BLaER1 (cell line): ENCODE data around the gene REEP2.

Experiments used
- H3K27ac ChIP-seq: shearing (Covaris generic); formaldehyde crosslinking; 2 replicates; pipeline ENCODE4 v1.8.1; 2022
- H3K27me3 ChIP-seq: shearing (Covaris generic); formaldehyde crosslinking; 2 replicates; pipeline ENCODE4 v1.8.1; 2022
- H3K36me3 ChIP-seq: shearing (Covaris generic); formaldehyde crosslinking; 2 replicates; pipeline ENCODE4 v1.8.1; 2022
- H3K4me1 ChIP-seq: shearing (Covaris generic); formaldehyde crosslinking; 2 replicates; pipeline ENCODE4 v1.8.1; 2022
- H3K4me2 ChIP-seq: shearing (Covaris generic); formaldehyde crosslinking; 2 replicates; pipeline ENCODE4 v1.8.1; 2022
- H3K4me3 ChIP-seq: shearing (Covaris generic); formaldehyde crosslinking; 2 replicates; pipeline ENCODE4 v1.8.1; 2022
- H3K9ac ChIP-seq: shearing (Covaris generic); formaldehyde crosslinking; 2 replicates; pipeline ENCODE4 v1.8.1; 2022
- H3K9me3 ChIP-seq: shearing (Covaris generic); formaldehyde crosslinking; 2 replicates; pipeline ENCODE4 v1.8.1; 2022
- H4K20me1 ChIP-seq: shearing (Covaris generic); formaldehyde crosslinking; 2 replicates; pipeline ENCODE4 v1.8.1; 2022
- Cebpa-rat ChIP-seq: shearing (Covaris generic); IDR thresholded peaks from 2 replicates; pipeline ENCODE4 v1.8.1; 2022

REEP2 gene

GRCh38 chr5:138466125-138466899, 27.5 kb downstream of the REEP2 start:
- no peak for TF ChIP-seq Cebpa-rat
- Histone ChIP-seq H3K36me3 (peaks cover 17% of the 10 kb centered on the region; the same call in 1 of the 2 replicates), H4K20me1 (peaks cover 37% of the 10 kb centered on the region), H3K9ac (peak overlapping the region; percentile 92), H3K4me2 (peak overlapping the region; percentile 98), H3K4me1 (peaks cover 36% of the 10 kb centered on the region), H3K27me3 (peaks cover 21% of the 10 kb centered on the region), H3K4me3 (peak overlapping the region; percentile 80), H3K9me3 (no peaks in the 10 kb centered on the region), H3K27ac (no peak overlapping the region; the same call in 1 of the 2 replicates)

- Histone ChIP-seq H3K4me1 (peaks cover 30% of the 10 kb centered on the region), H3K27me3 (peaks cover 21% of the 10 kb centered on the region), H3K9ac (peak overlapping the region; percentile 92; the same call in 1 of the 2 replicates), H3K9me3 (no peaks in the 10 kb centered on the region), H3K4me3 (peak overlapping the region; percentile 80; the same call in 1 of the 2 replicates), H4K20me1 (peaks cover 37% of the 10 kb centered on the region), H3K36me3 (peaks cover 17% of the 10 kb centered on the region; the same call in 1 of the 2 replicates), H3K4me2 (peak overlapping the region; percentile 98; the same call in 1 of the 2 replicates), H3K27ac (no peak overlapping the region)
- TF ChIP-seq Cebpa-rat = no peak
Measured at GRCh38 chr5:138466900-138467710, 28.2 kb downstream of the REEP2 start.

GRCh38 chr5:138467711-138468132, 28.9 kb downstream of the REEP2 start:
- peaks cover 37% of the 10 kb centered on the region for H4K20me1 ChIP-seq
- H3K4me2 ChIP-seq = peak overlapping the region; percentile 98; the same call in 1 of the 2 replicates
- no peak overlapping the region for H3K27ac ChIP-seq
- TF ChIP-seq Cebpa-rat = no peak
- no peak overlapping the region for H3K9ac ChIP-seq
- H3K27me3 ChIP-seq = peaks cover 21% of the 10 kb centered on the region
- H3K36me3 ChIP-seq = peaks cover 17% of the 10 kb centered on the region; the same call in 1 of the 2 replicates
- no peaks in the 10 kb centered on the region for H3K9me3 ChIP-seq
- H3K4me1 ChIP-seq = peaks cover 28% of the 10 kb centered on the region
- H3K4me3 ChIP-seq = no peak overlapping the region

GRCh38 chr5:138468133-138468965, 29.5 kb downstream of the REEP2 start:
- H3K4me1 ChIP-seq = peaks cover 22% of the 10 kb centered on the region
- H3K27ac ChIP-seq = no peak overlapping the region
- no peak overlapping the region for H3K4me3 ChIP-seq
- H4K20me1 ChIP-seq = peaks cover 37% of the 10 kb centered on the region
- TF ChIP-seq Cebpa-rat = no peak
- peaks cover 21% of the 10 kb centered on the region for H3K27me3 ChIP-seq
- H3K9ac ChIP-seq = no peak overlapping the region
- H3K36me3 ChIP-seq = peaks cover 17% of the 10 kb centered on the region; the same call in 1 of the 2 replicates
- peak overlapping the region; percentile 17; the same call in 1 of the 2 replicates for H3K4me2 ChIP-seq
- no peaks in the 10 kb centered on the region for H3K9me3 ChIP-seq

GRCh38 chr5:138468966-138469539, 30.2 kb downstream of the REEP2 start:
- no peaks in the 10 kb centered on the region for H3K9me3 ChIP-seq
- H3K27ac ChIP-seq = no peak overlapping the region
- TF ChIP-seq Cebpa-rat = no peak
- H3K4me2 ChIP-seq = no peak overlapping the region
- no peak overlapping the region for H3K4me3 ChIP-seq
- H3K4me1 ChIP-seq = peaks cover 16% of the 10 kb centered on the region
- H3K36me3 ChIP-seq = peaks cover 17% of the 10 kb centered on the region; the same call in 1 of the 2 replicates
- peaks cover 21% of the 10 kb centered on the region for H3K27me3 ChIP-seq
- H3K9ac ChIP-seq = no peak overlapping the region
- H4K20me1 ChIP-seq = peaks cover 37% of the 10 kb centered on the region

- Histone ChIP-seq H3K4me2 (no peak overlapping the region), H3K27ac (no peak overlapping the region), H4K20me1 (peaks cover 37% of the 10 kb centered on the region), H3K4me3 (no peak overlapping the region), H3K9ac (no peak overlapping the region), H3K27me3 (peaks cover 21% of the 10 kb centered on the region), H3K9me3 (no peaks in the 10 kb centered on the region), H3K36me3 (peaks cover 17% of the 10 kb centered on the region; the same call in 1 of the 2 replicates), H3K4me1 (peaks cover 16% of the 10 kb centered on the region)
- TF ChIP-seq Cebpa-rat = no peak
Measured at GRCh38 chr5:138469540-138470321, 30.9 kb downstream of the REEP2 start.

- Histone ChIP-seq H3K4me2 (no peak overlapping the region), H3K36me3 (peaks cover 17% of the 10 kb centered on the region; the same call in 1 of the 2 replicates), H3K9ac (no peak overlapping the region), H3K27ac (no peak overlapping the region), H3K9me3 (no peaks in the 10 kb centered on the region), H3K4me3 (no peak overlapping the region), H3K27me3 (peaks cover 20% of the 10 kb centered on the region), H4K20me1 (peaks cover 36% of the 10 kb centered on the region), H3K4me1 (peaks cover 16% of the 10 kb centered on the region)
- no peak for TF ChIP-seq Cebpa-rat
Measured at GRCh38 chr5:138470322-138471051, 31.6 kb downstream of the REEP2 start.

GRCh38 chr5:138471052-138471361, 32.1 kb downstream of the REEP2 start:
- no peak for TF ChIP-seq Cebpa-rat
- Histone ChIP-seq H3K9ac (no peak overlapping the region), H3K4me2 (no peak overlapping the region), H3K27me3 (peaks cover 14% of the 10 kb centered on the region), H3K27ac (no peak overlapping the region), H3K4me1 (peaks cover 13% of the 10 kb centered on the region), H3K4me3 (no peak overlapping the region), H3K9me3 (no peaks in the 10 kb centered on the region), H3K36me3 (peaks cover 17% of the 10 kb centered on the region; the same call in 1 of the 2 replicates), H4K20me1 (peaks cover 30% of the 10 kb centered on the region)
